Measurements from ENCODE around the gene CAMKK2. TPM values are rescaled to one million over a fixed set of nuclear protein-coding genes. Genes with fewer than 3 reads are reported as not detected.

The CAMKK2 gene
- total and polyA plus RNA-seq, 2 donors from 2014 or later: 16.3 to 35.6 TPM

GRCh38 chr12:121326996-121327674, 30.6 kb upstream of the CAMKK2 start:
- Histone ChIP-seq H3K9me3 (ENCODE audit: control insufficient read depth in 2 of 3, insufficient read depth in 1 of 3, low read length in 3 of 3) (no peaks in the 10 kb centered on the region), H3K9ac (ENCODE audit: low read length in 3 of 3) (no peak overlapping the region), H3K4me3 (ENCODE audit: low read length in 3 of 3) (no peak overlapping the region), H3K27me3 (ENCODE audit: control insufficient read depth, insufficient read depth, low read length) (no peaks in the 10 kb centered on the region), H3K36me3 (ENCODE audit: control insufficient read depth in 2 of 3, insufficient read depth in 3 of 3, low read length in 3 of 3) (peaks cover 4 to 53% (median 33%) of the 10 kb centered on the region in 3 donors), H3K4me1 (ENCODE audit: control insufficient read depth in 2 of 3, insufficient read depth in 2 of 3, low read depth in 1 of 3, low read length in 3 of 3) (no peaks in the 10 kb centered on the region), H3K27ac (ENCODE audit: low read depth in 2 of 2, low read length in 2 of 2) (no peak overlapping the region)
- intact Hi-C loops (cut with DNase I): no loop called here
- TF ChIP-seq CTCF (IDR thresholded peaks at IDR 0.05; ENCODE audit: borderline replicate concordance, extremely low read depth, insufficient read depth): no peak
- no peak for DNase-seq
- no peak for FAIRE-seq

- TF ChIP-seq CTCF (IDR thresholded peaks at IDR 0.05; ENCODE audit: borderline replicate concordance, extremely low read depth, insufficient read depth): no peak
- intact Hi-C loops (cut with DNase I): no loop called here
- H3K4me1 ChIP-seq (ENCODE audit: control insufficient read depth in 2 of 3, insufficient read depth in 2 of 3, low read depth in 1 of 3, low read length in 3 of 3): no peaks in the 10 kb centered on the region
- FAIRE-seq (no peak), DNase-seq (no peak)
- H3K9ac ChIP-seq (ENCODE audit: low read length in 3 of 3): no peak overlapping the region
- peaks cover 3 to 51% (median 29%) of the 10 kb centered on the region in 3 donors for H3K36me3 ChIP-seq (ENCODE audit: control insufficient read depth in 2 of 3, insufficient read depth in 3 of 3, low read length in 3 of 3)
- no peaks in the 10 kb centered on the region for H3K9me3 ChIP-seq (ENCODE audit: control insufficient read depth in 2 of 3, insufficient read depth in 1 of 3, low read length in 3 of 3)
- no peak overlapping the region for H3K4me3 ChIP-seq (ENCODE audit: low read length in 3 of 3)
- no peaks in the 10 kb centered on the region for H3K27me3 ChIP-seq (ENCODE audit: control insufficient read depth, insufficient read depth, low read length)
- no peak overlapping the region for H3K27ac ChIP-seq (ENCODE audit: low read depth in 2 of 2, low read length in 2 of 2)
Observed at GRCh38 chr12:121325922-121326396, 29.4 kb upstream of the CAMKK2 start.

GRCh38 chr12:121323908-121324307, 27.4 kb upstream of the CAMKK2 start:
- H3K27ac ChIP-seq (ENCODE audit: low read depth in 2 of 2, low read length in 2 of 2): no peak overlapping the region
- no peaks in the 10 kb centered on the region for H3K4me1 ChIP-seq (ENCODE audit: control insufficient read depth in 2 of 3, insufficient read depth in 2 of 3, low read depth in 1 of 3, low read length in 3 of 3)
- TF ChIP-seq CTCF (IDR thresholded peaks at IDR 0.05; ENCODE audit: borderline replicate concordance, extremely low read depth, insufficient read depth): no peak
- H3K27me3 ChIP-seq (ENCODE audit: control insufficient read depth, insufficient read depth, low read length): no peaks in the 10 kb centered on the region
- H3K36me3 ChIP-seq (ENCODE audit: control insufficient read depth in 2 of 3, insufficient read depth in 3 of 3, low read length in 3 of 3): peaks cover 0 to 44% (median 27%) of the 10 kb centered on the region in 3 donors
- DNase-seq (no peak), FAIRE-seq (no peak)
- intact Hi-C loops (cut with DNase I): no loop called here
- H3K9me3 ChIP-seq (ENCODE audit: control insufficient read depth in 2 of 3, insufficient read depth in 1 of 3, low read length in 3 of 3): no peaks in the 10 kb centered on the region
- no peak overlapping the region for H3K4me3 ChIP-seq (ENCODE audit: low read length in 3 of 3)
- no peak overlapping the region for H3K9ac ChIP-seq (ENCODE audit: low read length in 3 of 3)

Data from kidney (tissue), 14 donors.